ENCODE data around the gene PEDS1. TPM values are rescaled to one million over a fixed set of nuclear protein-coding genes. Genes with fewer than 3 reads are reported as not detected.
A peak's percentile ranks its signal among the peaks of the same experiment; 100 is the strongest.
"Not testable (repeated sequence)": the region's sequence is repeated elsewhere in the genome, so short reads cannot be mapped to it uniquely, and the experiment has no call there.

The PEDS1 gene
- total RNA-seq, 2 experiments from 2014 or later = 30.3 to 32.3 TPM

DNA sequence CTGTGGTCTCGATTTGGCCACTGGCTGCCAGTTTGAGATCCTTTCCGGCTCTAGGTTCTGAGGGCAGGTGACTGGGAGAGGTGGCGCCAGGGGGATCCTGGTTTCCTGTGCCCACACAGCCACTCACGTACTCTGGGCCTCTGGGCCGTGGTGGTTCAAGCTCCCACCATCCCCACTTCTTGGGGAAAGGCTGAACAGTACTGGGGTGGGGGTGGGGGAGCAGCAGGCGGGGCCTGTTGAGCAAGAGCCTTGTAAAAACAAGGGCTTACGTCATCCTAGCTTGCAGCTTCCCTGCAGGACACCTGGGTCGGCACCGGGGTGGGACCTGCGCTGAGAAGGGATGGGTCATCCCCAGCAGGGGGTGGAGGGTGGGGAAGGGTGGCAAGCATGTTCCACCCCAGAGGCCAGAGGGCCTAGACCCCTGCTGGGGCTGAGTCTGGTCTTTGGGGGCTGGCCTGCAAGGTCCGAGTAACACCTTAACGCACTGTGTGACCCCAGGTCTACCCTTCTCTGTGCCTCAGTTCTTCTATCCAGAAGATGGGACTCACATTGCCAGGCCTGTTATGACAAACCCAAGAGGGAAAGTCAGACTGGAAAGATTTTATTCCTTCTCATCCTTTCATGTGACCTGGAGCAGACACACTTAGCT lies 34.0 kb upstream of the PEDS1 start:
- no peak for DNase-seq
- Mint-ChIP-seq H3K4me1 (peaks cover 8% of the 10 kb centered on the region), H3K9me3 (no peaks in the 10 kb centered on the region), H3K36me3 (ENCODE audit: low read depth) (peaks cover 5% of the 10 kb centered on the region), H3K27me3 (peaks cover 22% of the 10 kb centered on the region), H3K4me3 (no peak overlapping the region), H3K27ac (no peak overlapping the region)
- ChIA-PET CTCF (interaction anchor here (0.7 to 5.7 kb wide), 7 partner anchors 11 to 374 kb away, joined by 3 to 82 read pairs (median 3); no protein-coding TSS in a partner anchor), POLR2A (interaction anchor here (1.1 to 1.5 kb wide), 3 partner anchors 33 to 277 kb away, joined by 3 read pairs; no protein-coding TSS in a partner anchor)

GRCh38 chr20:50186987-50187402 lies 33.5 kb upstream of the PEDS1 start:
- DNase-seq = no peak
- CTCF ChIA-PET = interaction anchor here (0.7 to 5.7 kb wide), 5 partner anchors 67 to 374 kb away, joined by 3 to 82 read pairs (median 3); no protein-coding TSS in a partner anchor
- peaks cover 22% of the 10 kb centered on the region for H3K27me3 Mint-ChIP-seq
- POLR2A ChIA-PET = interaction anchor here (1.1 to 1.5 kb wide), 3 partner anchors 33 to 277 kb away, joined by 3 read pairs; no protein-coding TSS in a partner anchor
- no peaks in the 10 kb centered on the region for H3K36me3 Mint-ChIP-seq (ENCODE audit: low read depth)
- peaks cover 7% of the 10 kb centered on the region for H3K4me1 Mint-ChIP-seq
- no peak overlapping the region for H3K4me3 Mint-ChIP-seq
- H3K27ac Mint-ChIP-seq = no peak overlapping the region
- H3K9me3 Mint-ChIP-seq = no peaks in the 10 kb centered on the region

GRCh38 chr20:50186151-50186885 lies 32.8 kb upstream of the PEDS1 start:
- Mint-ChIP-seq H3K27me3 (peaks cover 22% of the 10 kb centered on the region), H3K9me3 (no peaks in the 10 kb centered on the region), H3K4me1 (peaks cover 7% of the 10 kb centered on the region), H3K4me3 (no peak overlapping the region), H3K27ac (no peak overlapping the region), H3K36me3 (ENCODE audit: low read depth) (no peaks in the 10 kb centered on the region)
- ChIA-PET CTCF (interaction anchor here (0.6 to 5.7 kb wide), 11 partner anchors 14 to 563 kb away, joined by 3 to 82 read pairs (median 4); no protein-coding TSS in a partner anchor), POLR2A (no interaction called here)
- peak; percentile 89 for DNase-seq

GRCh38 chr20:50185426-50185825 lies 31.9 kb upstream of the PEDS1 start:
- Mint-ChIP-seq H3K4me1 (peaks cover 7% of the 10 kb centered on the region), H3K9me3 (no peaks in the 10 kb centered on the region), H3K36me3 (ENCODE audit: low read depth) (no peaks in the 10 kb centered on the region), H3K27ac (no peak overlapping the region), H3K4me3 (no peak overlapping the region), H3K27me3 (peaks cover 22% of the 10 kb centered on the region)
- CTCF ChIA-PET = interaction anchor here (0.6 to 1.3 kb wide), 8 partner anchors 13 to 564 kb away, joined by 3 to 12 read pairs (median 4); no protein-coding TSS in a partner anchor
- no peak for DNase-seq
- POLR2A ChIA-PET = no interaction called here

DNA sequence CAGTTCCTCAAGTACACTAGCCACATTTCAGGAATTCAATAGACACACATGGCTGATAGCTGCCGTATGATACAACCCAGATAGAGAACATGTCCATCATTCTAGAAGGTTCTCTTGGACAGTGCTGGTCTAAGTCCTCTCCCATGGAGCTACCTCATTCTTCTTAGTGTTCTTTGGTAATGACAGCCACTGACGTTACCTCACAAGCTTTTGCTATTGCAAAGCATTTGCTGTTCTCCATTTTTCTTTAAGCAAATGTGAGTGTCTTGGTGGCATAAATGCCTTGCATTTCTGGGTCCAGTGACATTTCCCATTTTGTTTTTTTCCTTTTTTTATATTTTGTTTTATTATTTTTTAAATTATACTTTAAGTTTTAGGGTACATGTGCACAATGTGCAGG lies 28.8 kb upstream of the PEDS1 start:
- H3K36me3 Mint-ChIP-seq (ENCODE audit: low read depth) = no peaks in the 10 kb centered on the region
- peaks cover 22% of the 10 kb centered on the region for H3K27me3 Mint-ChIP-seq
- peaks cover 7% of the 10 kb centered on the region for H3K4me1 Mint-ChIP-seq
- ChIA-PET POLR2A (no interaction called here), CTCF (interaction anchor here (0.7 to 4.7 kb wide), 13 partner anchors 9 to 567 kb away, joined by 3 to 41 read pairs (median 4); partner anchors contain the start of gene CEBPB)
- no peak overlapping the region for H3K4me3 Mint-ChIP-seq
- no peak for DNase-seq
- H3K27ac Mint-ChIP-seq = no peak overlapping the region
- H3K9me3 Mint-ChIP-seq = no peaks in the 10 kb centered on the region

GRCh38 chr20:50181344-50181743 lies 27.8 kb upstream of the PEDS1 start:
- Mint-ChIP-seq H3K4me3 (no peak overlapping the region), H3K27ac (no peak overlapping the region), H3K9me3 (no peaks in the 10 kb centered on the region), H3K27me3 (peaks cover 22% of the 10 kb centered on the region), H3K36me3 (ENCODE audit: low read depth) (no peaks in the 10 kb centered on the region), H3K4me1 (peaks cover 4% of the 10 kb centered on the region)
- DNase-seq = no peak
- ChIA-PET POLR2A (no interaction called here), CTCF (interaction anchor here (0.7 to 4.7 kb wide), 11 partner anchors 10 to 403 kb away, joined by 3 to 41 read pairs (median 4); partner anchors contain the start of gene CEBPB)

DNA sequence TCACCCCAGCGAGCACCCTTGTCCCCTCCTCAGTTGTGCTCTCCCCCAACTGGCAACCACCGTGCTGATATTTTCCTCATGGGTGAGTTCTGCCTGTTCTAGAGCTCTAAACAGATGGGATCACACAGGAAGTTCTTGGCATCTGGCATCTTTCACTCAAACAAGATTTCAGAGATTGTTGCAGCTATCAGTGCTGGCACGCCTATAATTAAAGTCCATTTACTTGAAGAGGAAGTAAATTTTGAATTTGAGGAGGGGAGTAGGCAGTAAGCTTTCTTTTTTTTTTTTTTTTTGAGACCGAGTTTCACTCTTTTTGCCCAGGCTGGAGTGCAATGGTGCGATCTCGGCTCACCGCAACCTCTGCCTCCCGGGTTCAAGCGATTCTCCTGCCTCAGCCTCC lies 25.1 kb upstream of the PEDS1 start:
- not testable (repeated sequence) for H3K27ac Mint-ChIP-seq; H3K27me3 Mint-ChIP-seq; H3K9me3 Mint-ChIP-seq; H3K36me3 Mint-ChIP-seq (ENCODE audit: low read depth); DNase-seq; H3K4me3 Mint-ChIP-seq; H3K4me1 Mint-ChIP-seq
- ChIA-PET CTCF (interaction anchor here (0.5 to 4.6 kb wide), 28 partner anchors 10 to 433 kb away, joined by 3 to 41 read pairs (median 4); partner anchors contain the start of genes PEDS1 and UBE2V1), POLR2A (interaction anchor here (1.0 kb wide), 1 partner anchor 93 kb away, joined by 3 read pairs; no protein-coding TSS in a partner anchor)

GRCh38 chr20:50175938-50176933 lies 22.7 kb upstream of the PEDS1 start:
- Mint-ChIP-seq H3K4me1 (peaks cover 1% of the 10 kb centered on the region), H3K27me3 (peaks cover 5% of the 10 kb centered on the region), H3K27ac (no peak overlapping the region), H3K36me3 (ENCODE audit: low read depth) (no peaks in the 10 kb centered on the region), H3K4me3 (no peak overlapping the region), H3K9me3 (no peaks in the 10 kb centered on the region)
- POLR2A ChIA-PET = interaction anchor here (1.5 kb wide), 1 partner anchor 55 kb away, joined by 3 read pairs; no protein-coding TSS in a partner anchor
- CTCF ChIA-PET = interaction anchor here (1.2 to 2.6 kb wide), 6 partner anchors 7 to 289 kb away, joined by 3 to 16 read pairs (median 6); no protein-coding TSS in a partner anchor
- DNase-seq = no peak

DNA sequence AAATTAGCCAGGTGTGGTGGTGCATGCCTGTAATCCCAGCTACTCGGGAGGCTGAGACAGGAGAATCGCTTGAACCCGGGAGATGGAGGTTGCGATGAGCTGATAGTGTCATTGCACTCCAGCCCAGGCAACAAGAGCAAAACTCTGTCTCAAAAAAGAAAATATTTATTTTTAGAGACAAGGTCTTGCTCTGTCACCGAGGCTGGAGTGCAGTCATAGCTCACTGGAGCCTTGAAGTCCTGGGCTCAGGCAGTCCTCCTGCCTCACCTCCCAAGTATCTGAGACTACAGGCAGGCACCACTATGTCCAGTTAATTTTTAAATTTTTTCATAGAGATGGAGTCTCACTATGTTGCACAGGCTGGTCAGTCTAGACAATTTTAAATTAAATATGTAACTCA lies 20.9 kb upstream of the PEDS1 start:
- Mint-ChIP-seq H3K4me1 (peaks cover 2% of the 10 kb centered on the region), H3K27me3 (peaks cover 8% of the 10 kb centered on the region), H3K27ac (no peak overlapping the region), H3K9me3 (no peaks in the 10 kb centered on the region), H3K4me3 (no peak overlapping the region), H3K36me3 (ENCODE audit: low read depth) (no peaks in the 10 kb centered on the region)
- ChIA-PET CTCF (interaction anchor here (0.7 to 1.4 kb wide), 3 partner anchors 103 to 196 kb away, joined by 4 read pairs; no protein-coding TSS in a partner anchor), POLR2A (no interaction called here)
- no peak for DNase-seq

DNA sequence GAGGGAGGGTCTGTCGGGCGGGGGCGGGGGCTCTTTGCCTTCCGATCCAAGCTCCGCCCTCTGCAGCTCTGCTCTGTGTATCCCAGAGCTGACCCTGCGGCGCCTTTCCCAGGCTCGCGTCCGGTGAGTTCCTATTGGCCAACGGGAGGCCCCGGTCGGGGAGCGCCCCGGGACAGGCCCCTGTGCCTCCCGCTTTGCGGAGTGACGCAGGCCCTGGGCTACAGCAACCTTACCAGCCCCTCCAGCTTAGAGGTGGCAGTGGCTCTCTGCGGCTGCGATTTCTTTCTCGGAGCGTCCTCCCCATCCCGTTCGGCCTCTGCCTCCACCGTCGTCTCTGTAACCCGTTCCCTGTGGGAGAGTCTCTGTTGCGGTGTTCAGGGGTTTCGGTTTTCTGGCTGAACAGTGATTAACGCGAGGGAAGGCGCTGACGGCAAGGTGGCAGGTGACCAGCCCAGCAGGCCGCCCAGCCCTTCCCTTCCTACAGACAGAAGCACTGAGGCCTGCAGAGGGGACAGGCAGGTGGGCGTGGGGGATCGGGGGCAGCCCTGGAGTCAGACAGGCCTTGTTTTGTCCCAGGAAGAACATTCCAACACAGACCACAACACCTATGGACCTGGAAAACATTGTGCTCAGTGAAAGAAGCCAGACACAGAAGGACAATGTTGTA lies 19.0 kb upstream of the PEDS1 start:
- CTCF ChIA-PET = interaction anchor here (1.4 to 5.3 kb wide), 5 partner anchors 8 to 193 kb away, joined by 3 to 44 read pairs (median 12); partner anchors contain the start of gene PEDS1
- POLR2A ChIA-PET = no interaction called here
- Mint-ChIP-seq H3K9me3 (no peaks in the 10 kb centered on the region), H3K4me1 (peaks cover 5% of the 10 kb centered on the region), H3K27me3 (peaks cover 9% of the 10 kb centered on the region), H3K4me3 (no peak overlapping the region), H3K36me3 (ENCODE audit: low read depth) (no peaks in the 10 kb centered on the region), H3K27ac (no peak overlapping the region)
- no peak for DNase-seq

DNA sequence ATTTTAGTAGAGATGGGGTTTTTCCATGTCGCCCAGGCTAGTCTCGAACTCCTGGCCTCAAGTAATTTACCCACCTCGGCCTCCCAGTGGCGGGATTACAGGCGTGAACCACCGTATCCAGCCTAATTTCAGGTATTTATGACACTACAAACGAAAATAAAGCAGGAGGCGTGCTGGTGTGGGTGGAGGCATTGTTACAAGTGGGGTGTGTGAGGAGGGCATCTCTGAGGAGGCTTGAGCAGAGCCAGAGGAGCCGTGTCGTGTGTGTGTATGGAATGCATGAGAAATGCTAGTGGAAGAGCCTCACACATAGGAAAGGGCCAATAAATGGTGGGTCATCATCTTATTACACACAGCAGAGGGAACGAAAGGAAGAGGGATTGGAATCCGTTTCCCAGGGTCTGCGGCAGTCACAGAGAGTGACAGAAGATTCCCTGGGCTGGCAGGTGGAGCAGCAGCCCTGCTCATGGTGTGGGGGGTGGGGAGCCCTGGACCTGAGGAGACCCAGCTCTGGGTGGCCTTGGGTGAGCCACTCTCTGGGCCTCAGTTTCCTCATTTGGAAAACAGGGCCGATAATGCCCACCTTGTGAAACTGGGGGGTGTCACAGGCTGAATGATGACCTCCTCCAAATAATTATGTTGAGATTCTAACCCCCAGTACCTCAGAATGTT lies 17.2 kb upstream of the PEDS1 start:
- Mint-ChIP-seq H3K27me3 (peaks cover 9% of the 10 kb centered on the region), H3K27ac (no peak overlapping the region), H3K36me3 (ENCODE audit: low read depth) (no peaks in the 10 kb centered on the region), H3K9me3 (no peaks in the 10 kb centered on the region), H3K4me3 (no peak overlapping the region), H3K4me1 (peaks cover 13% of the 10 kb centered on the region)
- no peak for DNase-seq
- ChIA-PET POLR2A (interaction anchor here (1.7 to 1.9 kb wide), 2 partner anchors 17 to 55 kb away, joined by 5 to 8 read pairs; partner anchors contain the start of gene PEDS1), CTCF (interaction anchor here (0.6 to 5.5 kb wide), 12 partner anchors 10 to 293 kb away, joined by 3 to 157 read pairs (median 7); partner anchors contain the start of gene PEDS1)

All from activated CD4-positive, alpha-beta memory T cell treated with anti-CD3 and anti-CD28 coated beads, Interleukin-2, amount 10 ng/mL, durations not matched to agents 7 days and 5 days (primary cell).